Left cardiac atrium (tissue), 4 donors: Measurements from ENCODE around the gene PSMD13. TPM values are rescaled to one million over a fixed set of nuclear protein-coding genes. Genes with fewer than 3 reads are reported as not detected.
"Not testable (repeated sequence)": the region's sequence is repeated elsewhere in the genome, so short reads cannot be mapped to it uniquely, and the experiment has no call there.

Experiments
- ATAC-seq, 2 donors: fragments of 200-7000 bp; cut with Tn5 transposase; one replicate each; pipeline ENCODE4 v1.9.1; 2020; ENCODE audit warnings: mild to moderate bottlenecking in 2 of 2, moderate library complexity in 2 of 2
- DNase-seq: peaks from one replicate; pipeline ENCODE4 v3.0.0-alpha.2; 2020
- intact Hi-C, 2 donors: fragments of 100-400 bp; cut with DNase I; formaldehyde crosslinking; loops; one replicate each; pipeline versions ENCODE4 v1.14.1 to v1.15.1; 2022 to 2023
- total RNA-seq, 2 donors: library from RNA; stranded (reverse); fragmentation: NEBNext Ultra II Directional; extraction: Animal tissue kit (Norgen Biotek cat#: 25700); gene quantifications; one replicate each; pipeline ENCODE4 v1.2.1, GENCODE V29; 2021
- donor health status: DM: no; HTN: yes; CAD: no.
- donor health status: DM: no; HTN: yes; CAD: no; lungs with severe emphysema.
- donor health status: DM: yes; HTN: yes; CAD: no.
- donor health status: Dilated cardiomyopathy.

Gene PSMD13
- total RNA-seq, 2 donors from 2014 or later, result 75.5 to 87.3 TPM

GRCh38 chr11:279966-280705 lies 43.4 kb downstream of the PSMD13 start:
- DNase-seq, result no peak
- ATAC-seq, result peak; percentile 35 to 65
- intact Hi-C loops, result no loop called here

GRCh38 chr11:280706-281485 lies 44.1 kb downstream of the PSMD13 start:
- DNase-seq (no peak), ATAC-seq (no peak)
- intact Hi-C loops, result no loop called here

DNA sequence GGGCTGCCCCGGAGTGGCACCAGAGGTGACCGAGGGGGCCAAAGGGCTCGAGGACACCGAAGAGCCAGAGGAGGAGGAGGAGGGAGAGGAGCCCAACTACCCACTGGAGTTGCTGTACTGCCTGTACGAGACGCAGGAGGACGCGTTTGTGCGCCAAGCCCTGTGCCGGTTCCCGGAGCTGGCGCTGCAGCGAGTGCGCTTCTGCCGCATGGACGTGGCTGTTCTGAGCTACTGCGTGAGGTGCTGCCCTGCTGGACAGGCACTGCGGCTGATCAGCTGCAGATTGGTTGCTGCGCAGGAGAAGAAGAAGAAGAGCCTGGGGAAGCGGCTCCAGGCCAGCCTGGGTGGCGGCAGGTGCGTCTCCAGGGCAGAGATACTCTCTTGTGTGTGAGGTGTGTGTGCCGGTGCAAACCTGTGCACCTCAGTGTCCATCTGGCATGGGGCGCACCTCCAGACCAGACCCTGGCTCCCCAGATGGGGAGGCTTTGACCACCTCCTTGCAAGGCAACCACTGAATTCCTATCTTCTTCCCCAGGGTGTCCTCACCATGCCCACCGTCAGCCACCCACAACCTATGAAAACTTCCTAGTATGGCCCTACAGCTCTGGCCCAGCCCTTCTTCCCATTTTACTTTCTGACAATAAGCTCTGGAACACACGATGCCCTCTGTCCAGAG lies 44.8 kb downstream of the PSMD13 start:
- DNase-seq (peak; percentile 19), ATAC-seq (no peak)
- intact Hi-C loops, result no loop called here

DNA sequence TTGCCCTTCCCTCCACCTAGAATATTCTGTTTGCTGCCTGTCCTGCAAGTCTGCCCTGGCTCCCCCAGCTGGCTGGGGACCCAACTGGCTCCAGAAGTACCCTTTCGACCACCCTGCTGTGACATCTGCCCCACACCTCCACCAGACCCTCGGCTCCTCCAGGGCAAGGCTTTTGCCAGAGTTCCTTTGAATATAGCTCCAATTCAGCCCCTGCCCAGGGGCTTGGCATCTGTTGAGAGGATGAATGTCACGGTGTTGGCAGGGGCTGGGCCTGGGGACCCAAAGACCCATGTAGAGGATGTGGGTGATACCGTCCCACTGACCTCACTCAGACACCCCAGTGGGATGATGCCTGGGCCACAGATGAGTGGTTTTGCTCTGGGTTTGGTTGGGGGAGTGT lies 45.4 kb downstream of the PSMD13 start:
- intact Hi-C loops, result no loop called here
- ATAC-seq, result no peak
- DNase-seq, result peak; percentile 10

GRCh38 chr11:282630-283360 lies 46.0 kb downstream of the PSMD13 start:
- intact Hi-C loops, result no loop called here
- no peak for ATAC-seq
- no peak for DNase-seq

- no peak for DNase-seq
- ATAC-seq, result no peak
- intact Hi-C loops, result no loop called here
These were observed 46.8 kb downstream of the PSMD13 start for GRCh38 chr11:283405-284104.

- intact Hi-C loops, result no loop called here
- ATAC-seq, result no peak
- no peak for DNase-seq
These were observed 47.6 kb downstream of the PSMD13 start for GRCh38 chr11:284105-285020.

GRCh38 chr11:285021-285893 lies 48.5 kb downstream of the PSMD13 start:
- no peak for DNase-seq
- intact Hi-C loops, result no loop called here
- ATAC-seq, result no peak

DNA sequence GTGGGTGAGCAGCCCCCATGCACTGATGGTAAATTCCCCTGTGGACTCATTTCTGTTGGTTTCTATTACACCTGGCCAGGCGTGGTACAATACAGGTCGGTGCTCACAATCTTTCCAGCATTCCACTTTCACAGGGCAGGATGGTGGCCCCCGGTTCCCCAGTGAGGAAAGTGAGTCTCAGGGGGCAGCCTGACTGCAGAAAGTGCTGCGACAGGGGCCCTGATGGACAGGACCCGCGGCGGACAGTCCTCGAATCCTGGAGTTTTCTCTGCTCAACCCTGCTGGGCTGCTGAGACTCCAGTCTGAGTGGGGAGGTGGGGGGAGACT lies 49.1 kb downstream of the PSMD13 start:
- intact Hi-C loops, result no loop called here
- ATAC-seq (no peak), DNase-seq (no peak)

DNA sequence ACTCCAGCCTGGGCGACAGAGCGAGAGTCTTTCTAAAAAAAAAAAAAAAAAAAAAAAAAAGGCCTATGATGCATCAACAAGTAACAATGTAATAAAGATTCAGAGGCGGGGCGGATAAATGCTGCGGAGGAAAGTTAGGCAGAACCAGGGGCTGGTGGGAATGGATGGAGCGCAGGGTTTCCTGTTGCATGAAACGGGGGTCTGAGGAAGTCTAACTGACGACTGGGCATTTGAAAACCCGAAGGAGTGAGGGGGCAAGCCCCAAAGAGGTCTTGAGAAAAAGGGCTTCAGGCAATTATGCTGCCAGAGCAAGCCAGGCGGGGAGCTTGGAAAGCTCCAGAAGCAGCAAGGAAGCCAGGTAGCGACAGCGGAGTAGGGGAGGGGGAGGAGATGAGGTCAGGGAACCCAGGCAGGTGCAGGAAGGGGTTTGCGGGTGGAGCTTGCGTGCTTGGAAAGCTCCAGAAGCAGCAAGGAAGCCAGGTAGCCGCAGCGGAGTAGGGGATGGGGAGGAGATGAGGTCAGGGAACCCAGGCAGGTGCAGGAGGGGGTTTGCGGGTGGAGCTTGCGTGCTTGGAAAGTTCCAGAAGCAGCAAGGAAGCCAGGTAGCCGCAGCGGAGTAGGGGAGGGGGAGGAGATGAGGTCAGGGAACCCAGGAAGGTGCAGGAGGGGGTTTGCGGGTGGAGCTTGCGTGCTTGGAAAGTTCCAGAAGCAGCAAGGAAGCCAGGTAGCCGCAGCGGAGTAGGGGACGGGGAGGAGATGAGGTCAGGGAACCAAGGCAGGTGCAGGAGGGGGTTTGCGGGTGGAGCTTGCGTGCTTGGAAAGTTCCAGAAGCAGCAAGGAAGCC lies 50.4 kb downstream of the PSMD13 start:
- DNase-seq, result peak; percentile 23
- intact Hi-C loops, ATAC-seq: not testable (repeated sequence)

GRCh38 chr11:287821-288477 lies 51.2 kb downstream of the PSMD13 start:
- DNase-seq (peak; percentile 22), ATAC-seq (peak in 1 of 2 donors; percentile 4)
- intact Hi-C loops, result no loop called here

DNA sequence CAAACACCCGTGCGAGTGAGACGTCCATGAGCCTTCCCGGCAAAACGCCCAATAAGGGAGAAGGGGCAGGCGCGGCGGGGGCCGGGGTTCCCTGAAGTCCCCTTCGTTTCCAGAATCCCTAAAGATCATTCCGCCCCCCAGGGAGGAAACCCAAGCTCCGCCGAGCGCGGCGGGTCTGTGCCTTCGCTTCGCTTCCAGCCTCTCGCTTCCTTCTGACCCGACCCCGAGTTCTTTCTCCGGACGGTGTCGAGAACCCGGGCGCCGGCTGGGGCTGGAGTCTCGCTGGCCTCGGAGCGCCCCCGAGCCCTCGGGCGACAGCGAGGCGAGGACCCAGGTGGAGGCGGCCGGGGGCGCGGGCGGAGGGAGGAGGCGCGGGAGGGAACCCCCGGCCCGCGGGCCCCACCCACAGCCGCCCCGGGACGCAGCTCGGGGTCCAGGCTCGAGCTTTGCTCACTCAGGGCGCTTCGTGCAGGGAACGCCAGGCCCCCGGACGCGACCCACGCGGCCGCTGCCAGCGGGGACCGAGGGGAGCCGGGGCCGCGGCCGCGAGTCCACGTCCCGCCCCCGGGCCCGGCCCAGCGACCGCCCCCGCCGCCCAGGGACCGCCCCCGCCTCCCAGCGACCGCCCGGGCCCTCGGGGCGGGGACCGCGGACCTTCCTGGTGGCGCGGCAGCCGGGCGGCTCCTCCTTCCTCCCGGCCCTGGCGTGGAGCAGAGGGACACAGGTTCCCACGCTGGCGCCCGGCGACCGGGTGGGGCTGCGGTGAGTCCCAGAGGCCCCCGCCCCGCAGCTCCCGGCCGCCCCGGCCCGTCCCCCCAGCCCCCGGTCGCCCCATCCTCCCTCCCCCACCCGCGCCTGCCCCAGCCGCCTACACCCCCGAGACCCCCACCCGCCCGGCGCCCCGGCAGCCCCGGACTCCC lies 52.0 kb downstream of the PSMD13 start, which contains the start of gene PGGHG:
Gene PGGHG, plus strand, starts transcription at position 649 of the 920 bp plus-strand sequence. CDS start 691 bp downstream, outside the sequence.
- intact Hi-C loops, result no loop called here
- DNase-seq, result peak; percentile 88
- ATAC-seq, result peak; percentile 86 to 91

- DNase-seq (no peak), ATAC-seq (peak; percentile 6 to 18)
- intact Hi-C loops, result no loop called here
These were observed 52.6 kb downstream of the PSMD13 start for GRCh38 chr11:289398-289711.
